SKM-1 treated with dmso at 0.1 percent for 144 hours (cell line): ENCODE results near the gene NEDD4L.
"Not testable (repeated sequence)": the region's sequence is repeated elsewhere in the genome, so short reads cannot be mapped to it uniquely, and the experiment has no call there.

Source experiments
- DNase-seq: peaks from one replicate; lab custom pipeline; 2025; ENCODE audit not compliant: unreplicated experiment; lab: John Stamatoyannopoulos, UW

Gene NEDD4L

DNA sequence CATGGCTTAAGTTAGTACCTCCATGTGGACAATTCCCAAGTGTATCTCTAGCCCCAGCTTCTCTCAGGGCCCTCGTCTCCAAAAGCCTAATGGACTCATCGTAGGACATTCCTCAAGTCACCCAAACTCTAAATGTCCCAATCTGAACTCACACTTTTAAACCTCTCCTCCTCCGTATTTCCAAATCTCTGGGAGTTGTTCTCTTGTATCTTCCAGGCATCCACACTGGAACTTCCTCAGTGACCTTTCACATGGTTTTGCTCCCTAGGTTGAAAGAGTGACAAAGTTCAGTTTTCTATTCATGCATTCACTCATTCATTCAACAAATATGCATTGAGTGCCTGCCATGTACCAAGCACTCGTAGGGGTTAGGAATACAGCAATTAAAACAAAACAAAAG lies 364.6 kb downstream of the NEDD4L start:
- DNase-seq = no peak

DNA sequence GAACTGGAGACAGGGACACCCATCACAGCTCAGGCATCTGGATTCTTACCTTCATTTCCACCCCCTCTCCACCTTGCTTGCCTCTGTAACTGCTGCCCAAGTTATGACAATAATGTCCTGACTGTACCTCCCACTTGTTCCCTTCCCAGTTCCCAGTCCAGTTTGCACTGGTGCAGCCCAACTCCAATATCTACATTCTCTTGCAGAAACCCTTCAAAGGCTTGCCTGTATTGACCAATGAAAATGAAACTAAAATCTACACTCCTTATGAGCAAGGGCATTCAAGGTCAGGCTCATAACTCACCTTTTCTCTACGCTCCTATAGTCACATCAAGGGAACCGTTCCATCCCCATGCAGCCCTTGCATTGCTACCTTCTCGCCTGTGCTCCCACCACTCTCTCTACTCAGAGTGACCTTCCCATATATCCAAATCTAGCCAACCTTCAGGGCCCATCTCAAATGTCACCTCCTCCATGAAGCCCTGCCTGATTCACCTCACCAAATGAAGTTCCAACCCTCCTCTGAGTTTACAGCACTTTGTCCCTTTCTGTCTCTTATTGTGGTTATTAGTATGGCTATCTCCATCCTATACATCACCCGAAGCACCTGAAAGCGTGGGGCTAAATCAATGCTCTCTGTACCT lies 365.9 kb downstream of the NEDD4L start:
- DNase-seq = no peak

DNA sequence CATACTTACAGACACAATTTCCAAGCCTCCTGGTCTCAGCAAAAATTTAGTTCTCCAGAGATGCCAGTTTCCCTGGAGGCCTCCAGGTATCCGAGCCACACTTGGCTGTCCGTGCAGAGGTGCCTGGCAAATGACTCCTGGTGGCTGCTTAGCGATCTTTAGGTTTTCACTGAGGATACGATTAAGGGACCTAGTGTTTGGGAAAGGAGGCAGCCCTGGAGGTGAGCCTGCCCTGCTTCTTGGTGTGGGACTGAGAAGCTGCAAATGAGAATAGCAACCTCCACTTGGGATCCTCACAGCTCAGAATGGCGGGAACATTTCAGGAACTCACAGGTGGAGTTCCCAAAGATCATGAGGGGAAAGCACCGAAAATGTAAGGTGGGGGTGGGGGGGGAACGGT lies 367.3 kb downstream of the NEDD4L start:
- DNase-seq = no peak

DNA sequence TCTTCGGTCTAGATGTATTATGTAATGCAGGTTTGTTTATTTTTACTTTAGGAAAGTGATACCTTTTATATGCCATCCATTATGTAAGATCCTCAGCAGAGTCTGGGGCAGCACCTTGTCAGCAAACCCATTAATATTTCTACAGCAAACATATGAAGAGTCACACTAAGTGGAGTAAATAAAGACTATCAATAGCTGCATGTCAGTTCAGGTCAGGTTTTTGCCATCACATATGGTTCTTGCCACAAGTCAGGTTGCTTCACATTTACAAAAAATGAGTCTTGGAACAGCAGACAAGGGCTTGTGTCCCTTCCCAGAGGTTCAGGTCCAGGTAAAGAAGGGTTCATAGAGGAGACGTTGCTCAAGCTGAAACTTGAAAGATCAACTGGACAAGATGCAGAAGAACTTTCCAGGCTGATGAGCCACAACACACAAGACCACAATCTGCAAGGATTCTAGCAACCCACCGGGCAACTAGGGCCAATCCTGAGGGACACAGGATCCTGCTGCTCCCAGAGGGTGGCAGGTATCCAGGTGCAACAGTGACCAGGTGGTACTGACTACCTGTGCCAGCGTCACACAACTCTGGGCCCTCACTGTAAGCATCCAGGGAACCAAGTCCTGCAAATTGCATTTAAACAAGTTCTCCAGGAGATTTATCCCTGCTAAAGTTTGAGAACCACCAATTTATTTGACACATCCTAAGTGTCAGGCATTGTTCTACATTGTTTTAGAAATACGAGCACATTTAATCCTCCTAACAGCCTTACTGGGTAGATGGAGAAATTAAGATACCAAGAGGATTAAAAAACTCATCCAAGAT lies 369.0 kb downstream of the NEDD4L start:
- no peak for DNase-seq

DNA sequence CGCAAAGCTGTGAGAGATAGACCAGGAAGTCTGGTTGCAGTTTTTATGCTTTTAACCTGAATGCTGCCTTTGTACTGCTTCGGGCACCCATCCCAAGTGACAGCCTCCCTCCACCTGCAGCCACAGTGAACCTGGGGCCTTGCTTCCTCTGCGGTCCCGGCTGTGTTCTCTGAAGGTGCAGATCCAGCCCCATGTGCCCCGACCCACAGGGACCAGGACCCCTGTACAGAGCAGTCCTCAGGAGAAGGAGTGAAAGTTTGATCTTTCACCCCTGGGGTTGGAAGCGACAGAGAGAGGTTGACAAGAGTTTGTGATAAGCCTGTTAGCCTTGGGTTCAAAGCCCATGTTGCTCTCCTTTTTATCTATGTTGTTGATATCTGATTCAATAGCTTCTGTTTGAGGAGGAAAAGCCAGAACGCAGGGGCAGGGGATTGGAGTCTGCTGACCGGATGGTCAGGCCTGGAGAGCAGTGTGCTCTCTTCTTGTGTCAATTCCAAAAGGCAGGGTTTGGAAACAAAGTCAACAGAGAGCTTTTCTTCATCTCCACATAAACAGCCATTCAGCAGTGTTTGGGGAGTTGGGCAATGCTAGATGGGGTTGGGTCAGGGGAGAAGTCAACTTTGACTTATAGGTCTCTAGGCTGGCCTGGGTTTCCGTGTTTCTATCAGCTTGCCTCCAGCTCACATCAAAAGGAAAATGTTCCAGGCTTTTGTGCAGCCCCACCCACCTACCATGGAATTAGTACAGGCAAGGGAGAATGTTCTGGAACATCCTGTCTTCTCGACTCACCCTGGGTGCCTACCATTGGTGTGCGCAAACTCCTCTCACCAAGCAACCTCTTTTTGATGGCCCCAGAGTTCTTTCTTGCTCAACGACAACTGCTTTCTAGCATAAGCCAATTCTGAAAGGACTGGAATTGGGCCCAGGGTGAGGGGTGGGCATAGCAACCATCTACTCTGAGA lies 369.9 kb downstream of the NEDD4L start:
- no peak for DNase-seq

DNA sequence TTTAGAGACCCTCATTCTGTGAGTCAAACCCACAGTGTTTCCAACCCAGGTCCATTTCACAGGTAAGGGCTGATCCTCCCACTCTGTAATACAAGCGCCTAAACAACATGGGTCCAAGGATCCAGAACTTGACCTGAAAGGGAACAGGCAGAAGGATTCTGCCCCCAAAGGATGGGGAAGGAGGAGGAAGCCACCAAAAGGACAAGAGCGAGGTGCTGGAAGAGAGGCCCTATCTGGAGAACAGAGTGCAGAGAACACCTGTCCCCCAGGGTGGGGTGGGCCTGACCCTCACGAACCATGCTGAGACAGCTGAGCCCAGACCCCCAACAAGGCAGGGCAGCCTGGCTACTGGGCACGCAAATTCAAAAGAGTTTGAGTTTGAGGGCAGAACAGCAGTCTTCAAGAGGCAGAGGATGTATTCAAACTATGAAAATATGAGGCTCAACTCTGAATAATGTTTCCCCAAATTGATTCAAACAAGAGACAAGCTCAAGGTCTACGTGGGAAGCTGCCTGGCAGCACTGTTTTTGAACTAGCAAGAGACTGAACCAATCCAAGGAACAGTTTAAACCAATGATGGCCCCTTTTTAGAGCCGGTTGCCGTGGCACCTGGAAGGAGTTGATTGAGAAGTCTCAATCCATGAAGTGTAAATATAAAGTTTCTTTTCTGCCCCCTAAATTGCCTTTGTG lies 372.1 kb downstream of the NEDD4L start:
- DNase-seq = no peak

DNA sequence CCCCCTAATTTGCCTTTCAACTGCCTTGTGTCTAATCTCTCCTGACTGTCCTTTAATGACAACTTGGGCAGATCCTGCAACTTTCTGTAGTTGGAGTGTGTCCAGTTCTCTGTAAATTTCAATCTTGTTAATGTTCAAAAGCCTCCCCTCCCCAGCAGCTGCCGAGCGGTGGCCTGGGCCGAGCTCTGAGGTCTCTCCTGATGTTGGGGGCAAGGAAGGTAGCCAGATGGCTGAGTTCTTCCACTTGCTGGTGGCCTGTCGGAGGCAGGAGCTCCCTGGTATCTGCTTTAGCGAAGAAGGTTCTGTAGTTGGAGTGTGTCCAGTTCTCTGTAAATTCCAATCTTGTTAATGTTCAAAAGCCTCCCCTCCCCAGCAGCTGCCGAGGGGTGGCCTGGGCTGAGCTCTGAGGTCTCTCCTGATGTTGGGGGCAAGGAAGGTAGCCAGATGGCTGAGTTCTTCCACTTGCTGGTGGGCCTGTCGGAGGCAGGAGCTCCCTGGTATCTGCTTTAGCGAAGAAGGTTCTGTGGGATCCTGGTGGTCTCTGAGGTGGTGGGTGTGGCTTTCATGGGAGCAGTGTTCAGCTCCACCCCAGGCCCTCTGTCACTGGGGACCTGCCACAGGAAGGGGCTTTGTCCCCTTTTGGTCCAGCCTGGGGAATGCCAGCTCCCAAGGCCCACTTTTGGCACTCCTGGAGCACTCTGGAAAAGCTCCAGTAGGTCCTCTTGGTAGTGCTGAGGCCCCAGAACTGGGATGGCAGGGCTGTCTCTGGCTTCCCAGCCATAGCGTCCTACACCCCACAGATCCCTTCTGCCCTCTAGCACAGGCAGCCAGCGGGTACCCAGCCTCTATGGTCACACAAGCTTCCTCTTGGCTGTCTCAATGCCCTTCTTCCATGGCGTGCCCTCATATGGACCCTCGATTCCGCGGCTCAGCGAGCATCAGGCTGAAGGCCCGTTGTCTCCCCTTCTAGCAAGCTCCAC lies 373.0 kb downstream of the NEDD4L start:
- DNase-seq = no peak

DNA sequence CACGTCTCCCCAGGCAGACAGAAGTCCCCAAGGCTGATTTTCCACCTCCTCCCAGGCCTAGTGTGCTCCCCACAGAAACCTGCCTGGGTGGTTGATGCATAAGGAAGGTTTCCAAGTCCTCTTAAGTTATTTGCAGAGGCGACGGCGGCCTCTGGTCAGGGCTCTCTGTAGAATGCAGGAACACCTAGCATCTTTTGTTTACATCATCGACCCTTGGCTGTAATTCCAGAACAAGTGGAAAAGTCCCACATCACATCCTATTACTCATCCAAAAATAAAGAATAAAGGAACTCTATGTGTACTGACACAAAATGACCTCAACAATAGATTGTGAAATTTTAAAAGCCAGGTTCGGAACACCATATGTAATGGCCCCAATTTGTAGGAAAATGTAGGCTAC lies 373.7 kb downstream of the NEDD4L start:
- no peak for DNase-seq

DNA sequence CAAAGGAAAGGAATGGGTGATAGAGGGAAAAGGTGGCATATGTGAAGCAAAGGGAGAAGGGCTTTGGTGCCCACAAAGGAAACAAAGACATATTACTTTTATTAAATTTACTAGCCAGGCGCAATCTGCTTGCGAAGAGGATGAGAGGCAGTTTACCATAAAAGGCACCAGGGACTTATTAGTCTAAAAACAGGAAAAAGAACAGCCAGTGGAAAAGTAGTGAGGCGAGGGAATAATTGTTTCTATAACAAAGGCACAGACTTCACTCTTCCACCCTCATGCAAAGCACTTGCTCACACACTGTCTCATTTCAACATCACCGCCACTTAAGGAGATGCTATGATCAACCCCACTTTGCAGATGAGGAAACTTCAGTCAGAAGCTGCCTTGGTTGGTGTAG lies 374.3 kb downstream of the NEDD4L start:
- no peak for DNase-seq

DNA sequence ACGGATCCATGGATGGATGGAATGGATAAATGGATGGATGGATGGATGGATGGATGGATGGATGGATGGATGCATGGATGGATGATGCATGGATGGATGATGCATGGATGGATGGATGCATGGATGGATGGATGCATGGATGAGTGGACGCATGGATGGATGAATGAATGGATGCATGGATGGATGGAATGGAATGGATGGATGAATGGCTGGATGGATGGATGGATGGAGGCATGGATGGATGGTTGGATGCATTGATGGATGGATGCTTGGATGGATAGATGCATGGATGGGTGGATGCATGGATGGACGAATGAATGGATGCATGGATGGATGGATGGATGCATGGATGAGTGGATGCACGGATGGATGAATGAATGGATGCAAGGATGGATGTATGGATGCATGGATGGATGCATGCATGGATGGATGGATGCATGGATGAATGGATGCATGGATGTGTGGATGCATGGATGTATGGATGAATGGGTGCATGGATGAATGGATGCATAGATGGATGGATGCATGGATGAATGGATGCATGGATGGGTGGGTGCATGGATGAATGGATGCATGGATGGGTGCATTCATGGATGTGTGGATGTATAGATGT lies 375.7 kb downstream of the NEDD4L start:
- no peak for DNase-seq

DNA sequence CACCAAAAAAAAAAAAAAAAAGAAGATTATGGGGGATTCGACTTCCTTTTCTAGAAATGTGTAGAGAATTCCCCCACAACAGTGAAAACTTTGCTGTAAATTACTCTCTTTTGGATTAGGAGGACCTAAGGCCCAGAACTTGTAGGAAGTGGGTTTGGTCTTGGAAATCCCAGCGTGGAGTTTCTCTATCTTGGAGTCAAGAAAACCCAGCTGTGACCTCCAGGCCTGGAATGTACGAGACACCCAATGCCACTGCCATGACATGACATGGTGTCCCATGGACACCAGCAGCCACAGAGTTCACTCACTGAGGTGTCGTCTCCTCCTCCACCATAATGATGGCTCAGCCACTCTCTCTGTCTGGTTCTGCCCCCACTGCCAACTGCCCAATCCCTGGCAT lies 382.6 kb downstream of the NEDD4L start:
- DNase-seq = no peak

DNA sequence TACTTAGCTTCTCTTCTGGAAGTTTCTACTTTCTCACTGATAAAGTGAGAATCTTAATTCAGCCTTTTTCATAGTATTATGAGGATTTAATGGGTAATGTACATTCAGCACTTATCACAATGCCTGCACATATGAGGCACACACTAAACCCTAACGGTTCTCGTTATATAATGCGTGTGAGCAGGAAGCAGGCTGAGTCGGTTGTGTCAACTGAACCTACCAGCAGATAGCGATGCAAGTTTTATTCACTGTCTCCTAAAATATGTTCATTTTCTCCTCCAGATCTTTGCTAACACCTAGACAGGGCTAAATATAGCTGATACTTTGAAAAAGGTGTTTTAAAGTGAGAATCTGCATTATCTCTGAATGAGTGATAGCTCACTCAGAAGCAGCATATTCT lies 383.3 kb downstream of the NEDD4L start:
- DNase-seq = no peak

DNA sequence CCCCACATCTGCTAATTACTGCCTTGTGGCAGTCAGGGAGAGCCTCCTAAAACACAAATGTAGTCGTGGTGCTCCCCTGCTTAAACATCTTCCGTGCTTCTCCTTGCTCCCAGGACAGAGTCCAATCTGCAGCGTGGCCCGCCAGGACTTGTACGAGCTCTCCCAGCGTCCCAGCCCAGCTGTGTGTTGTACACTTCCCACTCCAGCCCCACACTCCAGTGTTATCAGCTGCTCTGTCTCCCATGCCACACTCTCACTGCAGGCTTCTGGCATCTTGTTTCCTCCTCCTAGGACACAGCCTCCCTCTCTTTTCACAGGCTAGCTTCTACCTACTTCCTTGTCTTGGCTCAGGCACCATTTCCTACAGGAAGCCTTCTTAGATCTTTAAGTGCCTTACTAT lies 385.4 kb downstream of the NEDD4L start:
- DNase-seq = no peak

DNA sequence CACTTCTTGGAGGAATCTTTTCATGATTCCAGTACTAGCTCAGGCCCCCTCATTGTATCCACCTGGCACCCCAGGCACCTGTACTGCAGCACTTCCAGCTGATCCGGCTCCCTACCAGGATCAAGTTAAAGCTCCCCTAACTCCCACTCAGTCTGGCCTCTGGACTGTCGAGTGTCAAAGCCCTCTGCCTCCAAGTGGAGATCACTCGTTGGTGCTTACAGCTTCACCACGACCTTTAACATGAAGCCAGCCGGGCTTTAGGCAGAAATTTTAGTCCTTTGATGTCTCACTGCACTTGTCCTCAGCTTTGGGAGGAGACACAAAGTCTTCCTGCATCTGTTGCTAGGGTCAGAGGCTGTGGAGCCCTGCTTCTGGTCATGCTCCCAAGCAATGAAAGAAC lies 387.2 kb downstream of the NEDD4L start:
- DNase-seq = no peak

DNA sequence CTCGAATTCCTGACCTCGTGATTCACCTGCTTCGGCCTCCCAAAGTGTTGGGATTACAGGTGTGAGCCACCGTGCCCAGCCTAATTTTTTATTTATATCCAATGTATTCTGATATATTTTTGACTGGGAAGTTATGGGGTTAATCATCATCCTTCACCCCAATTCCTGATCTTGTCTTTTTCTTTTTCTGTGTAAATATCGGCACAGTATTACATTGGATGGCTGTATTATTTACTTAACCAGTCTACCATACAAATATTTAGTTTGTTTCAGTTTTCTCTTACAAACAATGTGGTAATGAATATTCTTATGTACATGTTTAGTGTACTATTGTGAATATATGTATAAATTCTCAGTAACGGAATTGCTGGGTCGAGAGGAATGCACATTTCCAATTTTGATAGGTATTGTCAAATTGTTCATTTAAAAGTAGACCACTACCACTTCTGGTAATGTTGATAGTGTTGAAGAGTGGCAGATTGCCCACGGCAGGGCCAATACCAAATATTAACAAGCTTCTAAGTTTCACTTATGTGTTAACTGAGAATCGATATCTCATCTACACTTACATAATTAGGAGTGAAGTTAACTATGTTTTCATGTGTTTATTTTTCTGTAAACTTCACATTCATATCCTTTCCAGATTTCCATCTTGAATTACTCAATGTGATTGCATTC lies 388.2 kb downstream of the NEDD4L start:
- DNase-seq = no peak

DNA sequence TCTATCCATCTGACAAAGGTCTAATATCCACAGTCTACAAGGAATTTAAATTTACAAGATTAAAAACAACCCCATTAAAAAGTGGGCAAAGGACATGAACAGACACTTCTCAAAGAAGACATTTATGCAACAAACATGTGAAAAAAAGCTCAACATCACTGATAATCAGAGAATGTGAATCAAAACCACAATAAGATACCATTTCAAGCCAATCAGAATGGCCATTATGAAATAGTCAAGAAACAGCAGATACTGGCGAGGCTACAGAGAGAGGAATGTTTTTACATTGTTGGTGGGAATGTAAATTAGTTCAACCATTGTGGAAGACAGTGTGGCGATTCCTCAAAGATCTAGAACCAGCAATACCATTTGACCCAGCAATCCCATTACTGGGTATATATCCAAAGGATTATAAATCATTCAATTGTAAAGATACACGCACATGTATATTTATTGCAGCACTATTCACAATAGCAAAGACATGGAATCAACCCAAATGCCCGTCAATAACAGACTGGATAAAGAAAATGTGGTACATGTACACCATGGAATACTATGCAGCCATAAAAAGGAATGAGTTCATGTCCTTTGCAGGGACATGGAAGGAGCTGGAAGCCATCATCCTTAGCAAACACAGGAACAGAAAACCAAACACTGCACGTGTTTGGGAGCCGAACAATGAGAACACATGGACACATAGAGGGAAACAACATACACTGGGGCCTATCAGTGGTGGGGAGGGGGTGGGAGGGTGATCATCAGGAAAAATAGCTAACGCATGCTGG lies 391.4 kb downstream of the NEDD4L start:
- not testable (repeated sequence) for DNase-seq

DNA sequence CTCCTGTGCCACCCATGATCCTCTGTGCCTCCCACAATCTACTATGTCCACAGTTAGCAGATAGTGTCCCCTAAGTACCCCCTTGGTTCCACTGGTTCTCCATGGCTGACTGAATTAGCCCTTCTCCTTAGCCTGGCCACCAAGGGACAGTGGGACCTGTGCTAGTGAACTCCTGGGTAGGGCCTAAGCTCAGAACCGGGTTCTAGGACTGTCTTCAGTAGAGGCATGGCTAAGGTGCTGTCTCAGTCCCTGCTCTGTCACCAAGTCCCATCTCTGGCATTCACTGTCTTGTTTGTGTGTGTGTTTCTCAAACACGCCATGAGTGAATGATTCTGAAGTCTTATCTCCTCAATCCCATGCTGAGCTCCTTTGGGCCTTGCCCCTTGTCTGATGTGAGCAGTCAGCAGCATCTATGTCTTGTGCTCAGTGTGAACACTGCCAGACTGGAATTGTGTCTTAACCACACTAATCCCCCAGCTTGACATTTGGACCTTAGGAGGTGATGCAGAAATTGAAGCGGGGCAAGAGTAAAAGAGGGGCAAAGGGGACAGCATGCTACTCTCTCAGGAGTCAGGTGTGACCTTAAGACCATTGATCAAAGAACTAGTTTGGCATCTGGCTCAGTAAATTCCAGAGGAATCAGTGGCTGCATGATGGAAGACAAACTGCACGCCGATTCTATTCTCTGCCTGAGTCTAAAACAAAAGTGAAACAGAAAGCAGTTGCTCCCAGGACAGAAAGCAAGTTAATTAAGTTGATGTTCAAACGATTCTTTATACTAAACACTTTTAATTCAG lies 394.3 kb downstream of the NEDD4L start:
- DNase-seq = no peak
